HTERT RPE-1 (cell line): ENCODE data around the gene ELANE.
"Not testable (repeated sequence)": the region's sequence is repeated elsewhere in the genome, so short reads cannot be mapped to it uniquely, and the experiment has no call there.

ENCODE experiments used
- in situ Hi-C: fragments of 300-500 bp; cut with MboI; formaldehyde crosslinking; loops from 4 replicates; pipeline ENCODE4 v1.14.3; 2020; ENCODE audit warnings: low sequenced_read_pairs

The ELANE gene

GRCh38 chr19:891421-892200 lies 39.5 kb downstream of the ELANE start:
- in situ Hi-C loops = not testable (repeated sequence)

- in situ Hi-C loops = no loop called here
These were observed 40.3 kb downstream of the ELANE start for GRCh38 chr19:892243-892893.

DNA sequence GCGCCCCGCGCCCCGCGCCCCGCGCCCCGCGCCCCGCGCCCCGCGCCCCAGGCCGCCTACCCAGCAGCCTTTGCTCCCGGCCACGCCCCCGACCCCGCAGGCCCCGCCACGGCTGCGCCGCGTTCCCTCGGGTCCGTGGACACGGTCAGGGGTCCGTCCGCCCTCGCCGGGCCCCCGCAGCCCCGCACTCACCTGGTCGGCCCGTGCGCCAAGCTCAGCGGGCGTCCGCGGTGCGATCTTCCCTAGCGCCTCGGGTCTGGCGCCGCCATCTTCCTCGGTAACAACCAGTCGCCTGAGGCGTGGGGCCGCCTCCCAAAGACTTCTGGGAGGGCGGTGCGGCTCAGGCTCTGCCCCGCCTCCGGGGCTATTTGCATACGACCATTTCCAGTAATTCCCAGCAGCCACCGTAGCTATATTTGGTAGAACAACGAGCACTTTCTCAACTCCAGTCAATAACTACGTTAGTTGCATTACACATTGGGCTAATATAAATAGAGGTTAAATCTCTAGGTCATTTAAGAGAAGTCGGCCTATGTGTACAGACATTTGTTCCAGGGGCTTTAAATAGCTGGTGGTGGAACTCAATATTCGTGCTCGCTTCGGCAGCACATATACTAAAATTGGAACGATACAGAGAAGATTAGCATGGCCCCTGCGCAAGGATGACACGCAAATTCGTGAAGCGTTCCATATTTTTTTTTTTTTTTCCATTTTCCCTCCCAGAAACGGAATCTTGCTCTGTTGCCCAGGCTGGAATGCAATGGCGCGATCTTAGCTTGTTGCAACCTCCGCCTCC lies 41.0 kb downstream of the ELANE start, which contains the start of the genes MED16 and RNU6-9:
MED16 (minus strand) TSS at position 294 of the 796 bp plus-strand sequence. CDS start 2,056 bp downstream, outside the sequence.
RNU6-9 (plus strand) TSS at position 591 of the 796 bp plus-strand sequence.
- in situ Hi-C loops = no loop called here

- in situ Hi-C loops = no loop called here
These were observed 44.3 kb downstream of the ELANE start for GRCh38 chr19:896434-896833.

- in situ Hi-C loops = no loop called here
These were observed 44.9 kb downstream of the ELANE start for GRCh38 chr19:896999-897398.

- in situ Hi-C loops = no loop called here
These were observed 45.4 kb downstream of the ELANE start for GRCh38 chr19:897442-898039.

GRCh38 chr19:898663-899062 lies 46.6 kb downstream of the ELANE start:
- in situ Hi-C loops = no loop called here

GRCh38 chr19:899336-900042 lies 47.4 kb downstream of the ELANE start:
- in situ Hi-C loops = no loop called here

DNA sequence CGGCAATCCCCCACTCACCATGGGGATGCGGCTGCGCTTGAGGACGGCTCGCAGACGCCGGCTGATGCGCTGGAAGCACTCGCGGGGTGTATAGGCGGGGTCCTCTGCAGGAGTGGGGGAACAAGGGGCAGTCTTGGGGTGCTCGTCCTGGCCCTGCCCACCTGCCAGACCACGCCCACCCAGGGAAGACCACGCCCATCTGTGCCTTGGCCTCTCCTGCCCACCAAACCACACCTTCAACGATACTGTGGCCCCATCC lies 47.9 kb downstream of the ELANE start:
- in situ Hi-C loops = no loop called here

GRCh38 chr19:900302-901111 lies 48.4 kb downstream of the ELANE start:
- in situ Hi-C loops = no loop called here

DNA sequence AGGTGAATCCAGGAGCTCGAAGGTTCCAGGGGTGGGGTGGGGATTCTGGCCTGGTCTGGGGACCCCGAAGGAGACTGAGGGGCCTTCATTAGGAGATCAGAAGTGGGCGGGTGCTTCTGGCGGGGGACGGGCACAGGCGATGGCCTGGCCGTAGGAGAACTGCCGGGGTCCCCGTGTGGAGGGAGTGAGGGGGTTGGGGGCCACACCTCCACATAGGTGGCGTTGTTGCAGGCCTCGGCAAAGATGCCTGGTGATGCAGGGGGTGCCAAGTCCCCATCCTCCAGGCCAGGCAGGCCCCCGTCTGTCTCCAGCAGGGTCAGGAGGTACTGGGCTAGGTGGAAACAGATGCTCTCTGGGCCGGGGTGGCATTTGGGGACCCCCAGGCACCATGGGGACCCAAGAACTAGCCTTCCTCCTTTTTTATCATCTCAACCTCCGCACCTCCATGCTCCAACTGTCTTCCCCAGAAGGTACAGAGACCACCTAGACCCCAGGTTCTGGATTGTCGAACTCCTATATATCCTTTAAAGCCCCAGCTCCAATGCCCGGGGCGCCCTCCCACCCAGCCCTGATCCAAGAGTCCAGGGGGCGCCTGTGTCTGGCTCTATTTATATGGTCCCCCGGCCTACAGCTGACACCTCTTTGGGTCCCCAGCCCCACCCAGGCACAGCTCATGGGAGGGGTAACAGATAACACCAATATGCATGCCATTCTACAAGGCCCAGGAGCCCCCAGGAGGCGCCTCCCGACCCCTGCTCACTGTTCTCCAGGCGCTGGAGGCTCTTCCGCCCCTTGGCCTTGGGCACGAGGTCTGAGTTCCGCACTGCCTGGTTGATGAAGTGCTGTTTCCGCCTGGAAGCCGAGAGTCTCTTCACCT lies 49.4 kb downstream of the ELANE start:
- in situ Hi-C loops = no loop called here

GRCh38 chr19:902093-902370 lies 49.9 kb downstream of the ELANE start:
- in situ Hi-C loops = no loop called here

DNA sequence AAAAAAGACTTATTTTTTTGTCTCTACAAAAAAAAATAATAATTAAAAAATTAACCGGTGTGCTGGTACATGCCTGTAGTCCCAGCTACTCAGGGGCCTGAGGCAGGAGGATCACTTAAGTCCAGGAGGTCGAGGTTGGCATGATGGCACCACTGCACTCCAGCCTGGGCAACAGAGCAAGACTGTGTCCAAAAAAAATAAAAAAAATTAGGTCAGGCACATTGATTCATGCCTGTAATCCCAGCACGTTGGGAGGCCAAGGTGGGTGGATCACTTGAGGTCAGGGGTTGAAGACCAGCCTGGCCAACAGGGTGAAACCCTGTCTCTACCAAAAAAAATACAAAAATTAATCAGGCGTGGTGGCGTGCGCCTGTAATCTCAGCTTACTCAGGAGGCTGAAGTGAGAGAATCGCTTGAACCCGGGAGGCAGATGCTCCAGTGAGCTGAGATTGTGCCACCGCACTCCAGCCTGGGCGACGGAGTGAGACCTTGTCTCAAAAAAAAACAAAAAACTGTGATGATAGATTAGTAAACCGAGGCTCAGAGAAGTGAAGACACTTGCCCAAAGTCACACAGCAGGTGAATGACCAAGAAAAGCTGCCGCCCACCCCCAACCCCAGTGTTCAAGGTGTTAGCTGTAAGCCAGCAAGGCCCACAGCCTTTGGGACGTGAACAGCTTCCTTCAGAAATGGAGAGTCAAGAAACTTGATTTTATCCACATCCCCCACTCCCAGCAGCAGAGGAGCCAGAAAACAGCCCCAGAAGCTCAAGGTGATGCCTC lies 50.5 kb downstream of the ELANE start:
- in situ Hi-C loops = no loop called here

DNA sequence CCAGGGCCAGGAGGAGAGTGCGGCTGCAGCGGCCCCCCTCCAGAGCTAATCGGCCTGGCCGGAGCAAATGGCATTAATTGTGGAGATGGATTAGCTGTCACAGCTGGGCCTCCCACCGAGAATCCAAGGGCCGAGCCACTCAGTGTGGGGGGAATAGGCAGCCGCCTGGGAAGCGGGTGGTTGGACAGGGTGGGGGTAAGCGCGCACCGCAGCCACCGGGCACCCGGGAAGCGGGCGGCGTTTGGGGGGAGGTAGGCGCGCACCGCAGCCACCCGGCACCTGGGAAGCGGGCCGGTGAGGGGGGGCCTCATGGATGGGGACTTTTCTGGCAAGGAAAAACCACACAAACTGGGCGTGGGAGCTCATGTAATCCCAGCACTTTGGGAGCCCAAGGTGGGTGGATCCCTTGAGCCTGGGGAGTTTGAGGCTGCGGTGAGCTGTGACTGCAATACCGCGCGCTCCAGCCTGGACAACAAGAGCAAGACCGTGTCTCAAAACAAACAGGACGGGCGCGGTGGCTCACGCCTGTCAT lies 51.2 kb downstream of the ELANE start:
- in situ Hi-C loops = no loop called here

- in situ Hi-C loops = no loop called here
These were observed 52.4 kb downstream of the ELANE start for GRCh38 chr19:904545-904944.
